Measurements from ENCODE around the gene REEP3. TPM values are rescaled to one million over a fixed set of nuclear protein-coding genes. Genes with fewer than 3 reads are reported as not detected.

REEP3 gene
- total and polyA plus RNA-seq, 2 of the 8 experiments (the other 6 are each of a cell fraction or from before 2014, with no cell fraction given): 5.8 to 31.5 TPM

GRCh38 chr10:63586043-63586442, 64.8 kb downstream of the REEP3 start (continued):
- no peak for TF ChIP-seq CHD7 (IDR thresholded peaks at IDR 0.05; ENCODE audit: insufficient replicate concordance, low read length)

Measured in H1 (cell line).